Peyer's patch (tissue), 4 donors: ENCODE measurements around the gene DHX29. TPM values are rescaled to one million over a fixed set of nuclear protein-coding genes. Genes with fewer than 3 reads are reported as not detected.
"Not testable (repeated sequence)": the region's sequence is repeated elsewhere in the genome, so short reads cannot be mapped to it uniquely, and the experiment has no call there.

Experiments
- DNase-seq, 3 donors: peaks; one replicate each; pipeline ENCODE4 v3.0.0-alpha.2; 2017 to 2019
- H3K27ac ChIP-seq, 4 donors: fragments of 200-600 bp; sonication (generic); one replicate each; pipeline ENCODE4 v1.5.1; 2016 to 2019
- H3K27me3 ChIP-seq, 2 donors: fragments of 200-600 bp; sonication (generic); one replicate each; pipeline ENCODE4 v1.5.1; 2019
- H3K36me3 ChIP-seq, 3 donors: fragments of 200-600 bp; sonication (generic); one replicate each; pipeline ENCODE4 v1.5.1; 2016 to 2019
- H3K4me1 ChIP-seq, 4 donors: fragments of 200-600 bp; sonication (generic); one replicate each; pipeline ENCODE4 v1.5.1; 2016 to 2019
- H3K4me3 ChIP-seq, 4 donors: fragments of 200-600 bp; sonication (generic); 1 replicate in 3 of 4; 2 replicates in 1 of 4; pipeline ENCODE4 v1.5.1; 2016 to 2019; ENCODE audit warnings: mild to moderate bottlenecking in 1 of 4
- H3K9me3 ChIP-seq, 4 donors: fragments of 200-600 bp; sonication (generic); one replicate each; pipeline ENCODE4 v1.5.1; 2016 to 2019; ENCODE audit warnings: mild to moderate bottlenecking in 1 of 4
- CTCF ChIP-seq, 6 experiments: fragments of 450-650 bp in 4 of 6; fragments of 200-600 bp in 2 of 6; sonication (generic) in 1 of 6; IDR thresholded peaks; one replicate each; pipeline ENCODE4 v1.5.1; 2017 to 2019; ENCODE audit warnings: antibody characterized with exemption in 6 of 6, mild to moderate bottlenecking in 3 of 6, moderate library complexity in 1 of 6
- POLR2A ChIP-seq, 2 donors: fragments of 450-650 bp; IDR thresholded peaks; one replicate each; pipeline ENCODE4 v1.5.1; 2017; ENCODE audit warnings: antibody characterized with exemption in 2 of 2, mild to moderate bottlenecking in 2 of 2, moderate library complexity in 2 of 2
- total RNA-seq, 4 donors: library from RNA; depleted of rRNA; stranded (reverse); fragments of >200 nt; gene quantifications; one replicate each; pipeline ENCODE4 v1.1.0, GENCODE V29; 2016

DHX29 gene
- total RNA-seq, 4 donors from 2014 or later = 16.0 to 26.4 (median 20.9) TPM

- H3K9me3 ChIP-seq = no peaks in the 10 kb centered on the region
- peaks cover 0 to 42% (median 0%) of the 10 kb centered on the region in 3 donors for H3K36me3 ChIP-seq
- TF ChIP-seq CTCF (IDR thresholded peaks at IDR 0.05) (peak in 5 of 6 experiments; percentile 45 to 84 (median 76)), POLR2A (IDR thresholded peaks at IDR 0.05) (no peak)
- H3K27ac ChIP-seq = no peak overlapping the region
- no peak overlapping the region for H3K4me3 ChIP-seq
- no peak for DNase-seq
- no peaks in the 10 kb centered on the region for H3K27me3 ChIP-seq
- no peaks in the 10 kb centered on the region for H3K4me1 ChIP-seq
Observed at GRCh38 chr5:55324815-55325418, 17.4 kb upstream of the DHX29 start.

GRCh38 chr5:55324006-55324405, 16.5 kb upstream of the DHX29 start:
- H3K9me3 ChIP-seq = no peaks in the 10 kb centered on the region
- TF ChIP-seq CTCF (IDR thresholded peaks at IDR 0.05) (no peak), POLR2A (IDR thresholded peaks at IDR 0.05) (no peak)
- DNase-seq = no peak
- no peaks in the 10 kb centered on the region for H3K4me1 ChIP-seq
- no peak overlapping the region for H3K4me3 ChIP-seq
- no peak overlapping the region for H3K27ac ChIP-seq
- no peaks in the 10 kb centered on the region for H3K27me3 ChIP-seq
- peaks cover 0 to 33% (median 0%) of the 10 kb centered on the region in 3 donors for H3K36me3 ChIP-seq

- H3K27ac ChIP-seq = no peak overlapping the region
- H3K9me3 ChIP-seq = no peaks in the 10 kb centered on the region
- no peak for DNase-seq
- no peaks in the 10 kb centered on the region for H3K27me3 ChIP-seq
- H3K4me1 ChIP-seq = no peaks in the 10 kb centered on the region
- H3K4me3 ChIP-seq = no peak overlapping the region
- no peak for TF ChIP-seq CTCF (IDR thresholded peaks at IDR 0.05)
- no peak for TF ChIP-seq POLR2A (IDR thresholded peaks at IDR 0.05)
- H3K36me3 ChIP-seq = peaks cover 0 to 8% (median 0%) of the 10 kb centered on the region in 3 donors
Observed at GRCh38 chr5:55320571-55320970, 13.1 kb upstream of the DHX29 start.

- Histone ChIP-seq H3K4me3 (no peak overlapping the region), H3K4me1 (no peaks in the 10 kb centered on the region)
Observed at GRCh38 chr5:55319491-55319890, 12.0 kb upstream of the DHX29 start.

GRCh38 chr5:55318237-55318636, 10.7 kb upstream of the DHX29 start:
- H3K27me3 ChIP-seq, H3K4me1 ChIP-seq, H3K36me3 ChIP-seq, DNase-seq, H3K27ac ChIP-seq, H3K9me3 ChIP-seq, H3K4me3 ChIP-seq: not testable (repeated sequence)

More at GRCh38 chr5:55319491-55319890, 12.0 kb upstream of the DHX29 start:
- H3K36me3 ChIP-seq = peaks cover 0 to 1% (median 0%) of the 10 kb centered on the region in 3 donors
- H3K9me3 ChIP-seq = no peaks in the 10 kb centered on the region
- H3K27ac ChIP-seq = no peak overlapping the region
- DNase-seq = no peak
- H3K27me3 ChIP-seq = no peaks in the 10 kb centered on the region
- TF ChIP-seq POLR2A (IDR thresholded peaks at IDR 0.05) (no peak), CTCF (IDR thresholded peaks at IDR 0.05) (no peak)

GRCh38 chr5:55316837-55317236, 9.3 kb upstream of the DHX29 start:
- Histone ChIP-seq H3K36me3 (no peaks in the 10 kb centered on the region), H3K27ac (no peak overlapping the region), H3K27me3 (no peaks in the 10 kb centered on the region), H3K4me3 (no peak overlapping the region), H3K4me1 (no peaks in the 10 kb centered on the region), H3K9me3 (no peaks in the 10 kb centered on the region)
- no peak for DNase-seq
- TF ChIP-seq POLR2A (IDR thresholded peaks at IDR 0.05) (no peak), CTCF (IDR thresholded peaks at IDR 0.05) (no peak)
